Measurements from ENCODE around the gene MDGA2.
"Not testable (repeated sequence)": the region's sequence is repeated elsewhere in the genome, so short reads cannot be mapped to it uniquely, and the experiment has no call there.

The MDGA2 gene

DNA sequence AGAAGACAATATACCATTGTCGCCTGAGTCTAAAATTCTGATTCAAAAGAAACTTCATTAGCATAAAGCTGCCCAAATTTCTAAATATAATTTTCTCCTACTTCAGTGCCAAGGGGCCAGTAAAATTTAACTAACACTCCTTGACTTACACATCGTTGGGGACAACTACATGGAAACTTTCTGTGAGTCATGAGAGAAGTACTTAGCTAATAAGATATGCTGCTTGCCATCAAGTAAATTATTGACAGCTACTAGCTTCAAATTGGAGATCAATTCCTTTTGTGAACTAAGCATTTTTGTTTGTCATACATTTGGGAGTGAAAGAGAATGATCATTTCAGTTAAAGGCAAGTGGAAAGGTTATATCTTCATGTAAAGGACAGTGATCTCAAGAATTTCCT is 373.3 kb downstream of the MDGA2 start:
- DNase-seq: no peak

DNA sequence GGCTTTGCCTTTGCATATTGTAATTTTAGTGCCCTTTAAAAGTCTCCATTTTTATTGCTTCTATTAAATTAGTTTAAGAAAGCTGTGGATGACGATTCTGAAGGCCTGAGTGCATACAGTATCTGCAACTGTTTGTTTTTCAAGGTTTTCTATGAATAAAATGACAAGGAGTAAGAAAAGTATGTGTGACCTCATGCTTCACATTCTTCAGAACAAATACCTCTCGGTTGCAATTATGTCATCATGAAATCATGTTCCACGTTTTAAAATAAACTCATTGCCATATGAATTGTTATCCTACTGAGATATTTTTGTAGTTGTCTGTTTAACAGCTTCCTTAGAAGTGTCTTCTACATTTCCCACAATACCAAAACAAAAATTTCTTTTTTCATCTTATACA is 374.6 kb downstream of the MDGA2 start:
- DNase-seq: no peak

DNA sequence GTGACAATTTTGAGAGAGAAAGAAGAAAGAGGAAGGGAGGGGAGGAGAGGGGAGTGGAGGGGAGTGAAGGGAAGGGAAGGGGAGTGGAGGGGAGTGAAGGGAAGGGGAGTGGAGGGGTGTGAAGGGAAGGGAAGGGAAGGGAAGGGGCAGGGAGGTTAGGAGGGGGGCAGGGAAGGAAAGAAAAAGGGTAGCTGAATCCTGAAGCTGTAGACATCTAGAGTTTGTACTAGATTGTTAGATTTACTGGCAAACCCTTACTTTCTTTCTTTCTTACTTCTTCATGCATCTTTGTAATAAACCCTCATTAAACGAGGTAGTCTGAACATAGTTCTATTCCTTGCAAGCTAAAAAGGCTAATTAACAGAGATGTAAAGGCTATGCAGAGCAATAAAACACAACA is 378.0 kb downstream of the MDGA2 start:
- no peak for DNase-seq

DNA sequence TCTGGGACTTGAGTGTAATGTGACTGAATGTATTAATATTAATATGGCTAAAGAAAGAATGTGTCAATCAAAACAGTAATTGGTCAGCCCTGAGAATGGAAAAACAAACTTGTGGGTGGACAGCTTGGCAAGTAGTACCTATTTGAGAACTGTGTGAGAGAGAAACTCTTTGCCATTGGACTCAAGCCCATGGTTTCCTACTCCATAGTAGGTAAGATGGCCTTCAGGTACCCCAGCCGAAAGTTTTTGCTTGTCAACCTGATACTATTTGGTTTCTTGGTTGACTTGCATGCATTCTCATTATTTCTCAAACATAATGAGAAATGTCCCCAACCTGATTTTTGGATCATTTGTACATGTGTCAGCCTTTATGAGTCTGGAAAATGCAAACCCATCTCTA is 391.1 kb downstream of the MDGA2 start:
- DNase-seq: no peak

- not testable (repeated sequence) for DNase-seq
These were observed 393.6 kb downstream of the MDGA2 start for GRCh38 chr14:47281761-47282160.

GRCh38 chr14:47278233-47278842 is 397.1 kb downstream of the MDGA2 start:
- no peak for DNase-seq

DNA sequence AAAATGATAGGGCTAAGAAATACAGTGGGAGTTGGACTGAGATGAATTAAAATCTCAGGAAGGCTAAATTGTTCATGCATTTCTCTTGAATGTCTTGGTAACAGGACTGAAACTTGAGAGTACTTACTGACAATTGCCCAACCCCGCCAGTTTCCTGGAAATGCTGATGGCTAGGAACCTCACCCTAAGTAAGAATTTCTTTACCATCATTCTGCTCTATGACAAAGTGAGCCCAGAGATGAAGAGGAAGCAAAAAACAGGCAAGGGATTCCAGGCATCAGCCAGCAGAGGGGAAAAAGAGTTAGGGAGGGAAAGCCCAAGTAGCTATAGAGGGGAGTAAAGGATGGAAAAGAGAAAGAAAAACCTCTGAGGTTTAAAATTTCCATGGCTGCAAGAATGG is 397.7 kb downstream of the MDGA2 start:
- DNase-seq: no peak

- DNase-seq: no peak
These were observed 398.5 kb downstream of the MDGA2 start for GRCh38 chr14:47276931-47277330.

DNA sequence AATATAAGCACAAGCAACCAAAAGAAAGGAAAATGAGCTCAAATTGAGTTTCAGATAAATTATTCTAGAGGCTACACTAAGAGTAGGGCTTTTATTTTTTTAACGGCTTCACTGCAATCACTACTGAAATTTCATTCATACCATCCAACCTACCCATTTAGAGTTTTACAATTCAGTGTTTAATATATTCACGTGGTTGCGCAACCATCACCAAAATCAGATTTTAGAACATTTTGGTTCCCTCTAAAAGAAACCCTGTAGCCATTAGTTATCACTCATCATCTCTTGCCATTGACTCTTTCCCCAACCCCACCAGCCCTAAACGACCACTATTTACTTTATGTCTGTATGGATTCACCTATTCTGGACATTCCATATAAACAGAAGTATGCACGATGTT is 401.5 kb downstream of the MDGA2 start:
- DNase-seq: no peak

GRCh38 chr14:47270715-47271114 is 404.7 kb downstream of the MDGA2 start:
- no peak for DNase-seq

GRCh38 chr14:47269756-47270492 is 405.5 kb downstream of the MDGA2 start:
- DNase-seq: no peak

DNA sequence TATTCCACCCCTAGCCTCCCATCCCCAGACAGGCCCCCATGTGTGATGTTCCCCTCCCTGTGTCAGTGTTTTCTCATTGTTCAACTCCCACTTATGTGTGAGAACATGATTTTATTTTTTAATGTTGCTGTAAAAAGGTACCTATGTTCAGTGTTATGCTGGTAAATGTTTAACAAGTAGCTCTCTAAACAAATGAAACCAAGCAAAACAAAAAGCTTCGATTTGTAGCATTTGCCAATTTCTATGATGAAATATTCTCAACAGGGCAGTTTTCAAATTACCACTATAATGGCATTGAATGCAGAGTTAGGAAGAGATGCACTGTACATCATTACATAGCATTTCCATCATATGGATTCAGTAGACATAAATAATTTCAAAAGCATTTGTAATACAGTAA is 410.6 kb downstream of the MDGA2 start:
- no peak for DNase-seq

DNA sequence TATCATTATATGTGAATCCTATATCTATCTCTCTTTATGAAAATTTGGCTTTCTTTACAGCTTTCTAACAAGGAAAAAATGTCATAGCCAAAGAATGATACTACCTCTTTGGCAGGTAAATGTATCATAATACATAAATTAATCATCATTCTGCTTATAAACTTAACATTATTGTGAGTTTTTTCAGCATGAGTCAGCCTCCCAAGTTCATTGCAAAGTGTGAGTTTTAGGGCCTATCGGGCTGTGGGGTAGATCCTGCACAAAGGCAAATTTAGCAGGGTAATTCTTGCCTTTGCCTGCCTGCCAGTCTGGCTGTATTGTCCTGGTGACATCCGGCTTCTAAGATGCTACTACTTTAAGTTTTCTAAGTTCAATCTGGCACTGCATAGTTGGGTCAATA is 412.6 kb downstream of the MDGA2 start:
- no peak for DNase-seq

DNA sequence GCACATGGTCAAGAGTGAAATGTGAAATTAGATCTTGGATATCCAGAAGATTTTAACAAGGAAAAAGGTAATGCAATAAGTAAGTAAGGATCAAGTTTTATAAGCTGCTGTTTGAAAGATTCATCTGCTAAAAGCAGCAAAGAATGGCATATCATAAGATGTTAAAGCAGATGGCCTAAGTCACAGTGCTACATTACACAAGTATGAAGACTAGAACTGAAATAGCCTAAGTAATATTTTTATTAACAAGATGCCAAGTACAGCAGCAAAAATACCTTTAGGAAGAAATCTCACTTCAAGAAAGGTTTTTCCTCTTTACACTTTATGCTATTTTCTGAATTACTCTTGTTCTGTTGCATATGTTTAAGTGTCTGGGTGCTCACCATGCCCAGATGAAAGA is 414.1 kb downstream of the MDGA2 start:
- DNase-seq: no peak

GRCh38 chr14:47259796-47260195 is 415.6 kb downstream of the MDGA2 start:
- no peak for DNase-seq

DNA sequence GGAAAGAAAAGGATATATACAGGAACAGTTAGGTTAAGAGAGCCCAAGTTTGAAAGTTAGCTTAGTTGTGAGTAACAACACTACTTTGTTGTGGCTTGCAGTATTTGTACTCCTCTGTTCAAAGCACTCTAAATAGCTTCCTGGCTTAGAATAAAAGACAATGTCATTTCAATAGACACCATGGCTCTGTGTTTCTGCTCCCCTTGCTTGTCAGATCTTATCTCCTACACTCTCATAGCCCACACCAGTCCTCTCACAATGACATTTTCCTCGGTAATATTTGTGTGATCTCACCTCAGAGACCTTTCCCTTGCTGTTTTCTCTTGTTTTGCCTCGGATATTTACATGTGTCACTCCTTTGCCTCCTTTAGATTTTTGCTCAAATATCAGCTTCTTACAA is 418.4 kb downstream of the MDGA2 start:
- no peak for DNase-seq

DNA sequence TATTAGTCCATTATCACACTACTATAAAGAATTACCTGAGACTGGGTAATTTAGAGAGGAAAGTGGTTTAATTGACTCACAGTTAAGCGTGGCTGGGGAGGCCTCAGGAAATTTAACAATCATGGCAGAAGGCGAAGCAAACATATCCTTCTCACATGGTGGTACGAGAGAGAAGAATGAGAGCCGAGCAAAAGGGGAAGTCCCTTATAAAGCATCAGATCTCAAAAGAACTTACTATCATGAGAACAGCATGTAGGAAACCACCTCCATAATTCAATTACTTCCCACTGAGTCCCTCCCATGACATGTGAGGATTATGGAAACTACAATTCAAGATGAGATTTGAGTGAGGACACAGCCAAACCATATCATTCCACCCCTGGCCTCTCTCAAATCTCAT is 422.6 kb downstream of the MDGA2 start:
- no peak for DNase-seq

DNA sequence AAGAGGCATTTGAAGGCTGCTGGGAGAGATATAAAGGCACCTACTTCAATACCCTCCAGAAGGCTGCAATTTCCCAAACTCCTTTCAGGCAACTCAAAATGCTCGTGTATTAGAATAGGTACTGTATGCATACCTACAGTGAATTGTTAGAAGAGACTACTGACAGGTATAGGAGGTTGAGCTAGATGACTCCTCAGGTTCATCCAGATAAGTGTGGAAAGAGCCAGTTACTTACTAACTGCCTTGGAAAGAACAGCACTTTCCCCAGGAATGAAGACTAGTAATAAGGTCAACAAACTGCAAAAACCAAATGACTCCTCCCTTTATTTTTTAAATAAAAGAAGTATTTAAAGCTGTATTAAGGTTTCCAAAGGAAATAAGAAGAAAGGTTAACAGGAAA is 429.0 kb downstream of the MDGA2 start:
- no peak for DNase-seq

GRCh38 chr14:47242579-47242978 is 432.8 kb downstream of the MDGA2 start:
- not testable (repeated sequence) for DNase-seq

DNA sequence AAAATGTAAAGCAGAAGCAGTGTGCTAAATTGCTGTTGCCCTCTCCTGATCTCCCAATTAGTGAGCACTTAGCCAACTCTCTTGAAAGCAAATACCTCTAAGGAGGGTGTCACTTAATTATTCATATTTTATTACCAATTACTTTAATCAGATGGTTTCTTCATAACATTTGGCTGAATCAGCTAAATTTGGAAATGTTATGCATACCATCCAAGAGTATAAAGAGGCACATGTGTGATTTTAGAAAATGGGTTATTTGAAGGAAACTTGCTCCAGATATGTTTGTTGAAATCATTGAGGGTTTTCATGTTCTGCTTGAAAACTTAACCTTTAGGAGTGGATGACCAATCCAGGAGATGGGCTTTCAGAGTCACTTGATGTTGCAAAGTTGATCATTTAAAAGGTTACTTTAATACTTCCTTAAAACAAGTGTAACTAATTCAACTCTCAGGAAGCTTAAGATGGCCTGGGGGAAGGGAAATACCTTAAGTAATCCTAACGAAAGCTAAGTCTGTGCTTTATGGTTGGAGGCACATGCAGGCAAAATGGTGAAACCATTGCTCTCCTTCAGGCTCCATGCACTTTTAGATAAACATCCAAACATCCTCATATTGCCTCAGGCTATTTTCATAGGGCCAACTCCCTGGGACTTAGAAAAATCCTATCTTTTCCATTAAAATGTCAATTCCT is 434.5 kb downstream of the MDGA2 start:
- no peak for DNase-seq

DNA sequence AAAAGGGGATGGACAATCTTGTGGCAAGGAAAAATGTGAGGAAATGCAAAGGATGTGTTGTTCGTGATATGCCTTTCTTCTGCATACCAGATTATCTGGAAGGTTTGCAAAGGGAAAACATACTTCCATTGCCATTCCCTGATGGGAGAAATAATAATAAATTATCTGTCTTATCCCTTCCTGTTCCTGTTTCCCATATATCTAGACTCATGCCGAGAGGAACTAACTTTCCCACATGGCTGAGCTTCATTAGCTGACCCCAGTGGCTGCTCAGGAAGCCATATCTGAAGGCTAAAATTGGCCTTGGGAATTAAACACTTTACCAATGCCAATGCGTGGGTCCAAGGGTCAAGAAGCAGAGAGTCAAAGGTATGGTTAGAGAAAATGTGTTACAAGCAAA is 439.8 kb downstream of the MDGA2 start:
- DNase-seq: no peak

DNA sequence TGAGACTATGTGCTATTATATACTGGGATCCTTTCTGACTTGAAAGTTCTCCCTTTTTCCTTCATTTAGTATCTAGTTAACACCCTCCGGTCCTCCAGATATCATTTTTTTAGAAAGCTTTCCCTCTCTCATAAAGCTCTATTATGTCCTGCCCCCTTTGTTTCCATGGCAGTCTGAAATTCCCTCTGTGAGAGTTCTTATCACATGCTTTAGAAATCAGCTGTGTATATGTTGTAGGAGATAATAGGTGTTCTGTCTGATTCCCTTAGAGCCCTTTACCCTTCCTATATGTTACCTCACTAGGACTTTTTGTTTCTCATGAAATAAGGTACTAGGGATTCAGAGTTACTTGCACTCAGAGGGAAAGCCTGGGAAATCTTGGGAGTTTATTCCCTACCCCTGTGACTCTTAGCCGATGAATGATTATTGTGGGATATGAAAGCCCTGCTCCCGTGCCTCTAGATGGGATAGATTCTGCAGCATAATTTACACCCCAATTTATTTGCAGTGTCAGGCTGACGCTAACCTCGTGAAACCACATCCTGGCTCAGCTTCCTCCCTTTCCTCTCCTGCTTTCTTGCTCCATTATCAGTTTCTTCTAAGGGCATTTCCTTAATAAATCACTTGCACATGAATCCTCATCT is 448.4 kb downstream of the MDGA2 start:
- DNase-seq: no peak

GRCh38 chr14:47223656-47224055 is 451.7 kb downstream of the MDGA2 start:
- no peak for DNase-seq

DNA sequence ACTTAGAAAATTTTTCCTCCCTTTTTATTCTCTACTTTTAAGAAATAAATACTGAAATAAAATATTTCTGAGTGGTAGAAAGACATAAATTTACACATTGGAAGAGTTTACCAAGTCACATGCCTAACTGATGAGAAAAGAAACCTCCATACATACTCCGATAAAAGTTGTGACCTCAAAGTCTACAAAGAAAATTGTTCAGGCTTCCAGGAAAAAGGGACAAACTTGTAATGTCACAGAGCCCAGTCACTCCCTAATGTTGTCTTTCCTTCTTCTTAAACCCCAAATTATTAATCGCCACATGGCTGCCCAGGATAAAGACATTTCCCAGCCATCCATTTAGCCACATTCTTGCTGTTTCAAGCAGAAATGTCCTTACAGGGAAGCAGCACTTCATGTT is 455.3 kb downstream of the MDGA2 start:
- no peak for DNase-seq

Data from DMS79 treated with DMSO at 0.1 percent for 48 hours (cell line).